ENCODE results near the gene PAGR1.
"Not testable (repeated sequence)": the region's sequence is repeated elsewhere in the genome, so short reads cannot be mapped to it uniquely, and the experiment has no call there.

Gene PAGR1

DNA sequence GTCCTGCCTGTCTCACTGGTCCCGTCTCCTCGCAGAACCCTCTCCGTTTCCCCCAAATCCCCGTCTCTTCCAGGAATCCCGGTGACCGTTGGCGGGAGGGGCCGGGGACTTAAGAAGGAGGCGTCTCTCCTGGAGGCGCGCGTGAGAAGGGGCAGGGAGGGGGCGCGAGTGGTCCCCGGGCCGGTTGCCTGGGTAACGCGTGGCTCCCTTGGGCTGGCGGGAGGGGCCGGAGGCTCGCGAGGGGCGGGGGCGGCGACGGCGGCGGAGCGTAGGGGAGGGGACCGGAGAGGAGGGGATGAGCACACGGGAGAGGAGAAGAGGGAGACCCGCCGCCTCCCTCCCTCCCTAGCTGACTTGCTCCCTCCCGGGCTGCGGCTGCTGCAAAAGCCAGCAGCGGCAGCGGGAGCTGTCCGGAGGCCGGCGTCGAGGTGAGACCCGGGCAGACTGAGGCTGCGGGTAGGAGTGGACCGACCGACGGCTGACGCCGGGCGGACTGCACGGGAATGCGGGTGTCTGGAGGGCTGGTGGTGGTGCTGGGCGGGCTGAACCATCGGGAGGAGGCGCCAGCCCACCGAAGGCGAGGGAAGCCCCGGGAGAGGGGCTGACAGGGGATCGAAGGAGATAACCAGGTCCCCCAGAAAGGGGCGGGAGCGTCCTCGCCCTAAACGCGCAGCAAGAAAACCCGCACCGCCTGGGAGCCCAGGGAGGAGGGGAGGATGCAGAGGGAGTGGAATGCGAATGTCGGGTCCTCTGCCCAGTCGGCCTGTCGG lies 3.9 kb upstream of the PAGR1 start, which contains the start of gene PRRT2:
TSS of gene PRRT2 (plus strand) at position 298 of the 770 bp plus-strand sequence. CDS start 862 bp downstream, outside the sequence.
- DNase-seq (ENCODE audit: extremely low read depth in 1 of 2, low read depth in 1 of 2): no peak

DNA sequence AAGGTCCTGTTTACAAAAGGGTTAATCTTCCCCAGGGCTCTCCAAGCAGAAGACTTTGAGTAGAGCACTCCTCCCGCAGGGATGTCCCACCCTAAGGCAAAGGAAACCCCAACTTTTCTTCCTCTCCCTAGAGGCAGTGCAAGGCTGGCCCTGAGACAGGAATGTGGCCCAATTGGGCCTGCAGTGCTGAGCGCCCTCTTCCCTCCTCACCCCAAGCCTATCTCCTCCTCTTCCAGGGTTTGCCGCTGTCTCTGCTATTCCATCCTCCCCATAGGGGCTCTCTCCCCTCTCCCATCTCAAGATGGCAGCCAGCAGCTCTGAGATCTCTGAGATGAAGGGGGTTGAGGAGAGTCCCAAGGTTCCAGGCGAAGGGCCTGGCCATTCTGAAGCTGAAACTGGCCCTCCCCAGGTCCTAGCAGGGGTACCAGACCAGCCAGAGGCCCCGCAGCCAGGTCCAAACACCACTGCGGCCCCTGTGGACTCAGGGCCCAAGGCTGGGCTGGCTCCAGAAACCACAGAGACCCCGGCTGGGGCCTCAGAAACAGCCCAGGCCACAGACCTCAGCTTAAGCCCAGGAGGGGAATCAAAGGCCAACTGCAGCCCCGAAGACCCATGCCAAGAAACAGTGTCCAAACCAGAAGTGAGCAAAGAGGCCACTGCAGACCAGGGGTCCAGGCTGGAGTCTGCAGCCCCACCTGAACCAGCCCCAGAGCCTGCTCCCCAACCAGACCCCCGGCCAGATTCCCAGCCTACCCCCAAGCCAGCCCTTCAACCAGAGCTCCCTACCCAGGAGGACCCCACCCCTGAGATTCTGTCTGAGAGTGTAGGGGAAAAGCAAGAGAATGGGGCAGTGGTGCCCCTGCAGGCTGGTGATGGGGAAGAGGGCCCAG lies 3.0 kb upstream of the PAGR1 start:
- DNase-seq (ENCODE audit: extremely low read depth in 1 of 2, low read depth in 1 of 2): no peak

- DNase-seq (ENCODE audit: extremely low read depth in 1 of 2, low read depth in 1 of 2): no peak
These were observed 2.0 kb upstream of the PAGR1 start for GRCh38 chr16:29813644-29814562.

- no peak for DNase-seq (ENCODE audit: extremely low read depth in 1 of 2, low read depth in 1 of 2)
These were observed 1.4 kb upstream of the PAGR1 start for GRCh38 chr16:29814592-29814991.

DNA sequence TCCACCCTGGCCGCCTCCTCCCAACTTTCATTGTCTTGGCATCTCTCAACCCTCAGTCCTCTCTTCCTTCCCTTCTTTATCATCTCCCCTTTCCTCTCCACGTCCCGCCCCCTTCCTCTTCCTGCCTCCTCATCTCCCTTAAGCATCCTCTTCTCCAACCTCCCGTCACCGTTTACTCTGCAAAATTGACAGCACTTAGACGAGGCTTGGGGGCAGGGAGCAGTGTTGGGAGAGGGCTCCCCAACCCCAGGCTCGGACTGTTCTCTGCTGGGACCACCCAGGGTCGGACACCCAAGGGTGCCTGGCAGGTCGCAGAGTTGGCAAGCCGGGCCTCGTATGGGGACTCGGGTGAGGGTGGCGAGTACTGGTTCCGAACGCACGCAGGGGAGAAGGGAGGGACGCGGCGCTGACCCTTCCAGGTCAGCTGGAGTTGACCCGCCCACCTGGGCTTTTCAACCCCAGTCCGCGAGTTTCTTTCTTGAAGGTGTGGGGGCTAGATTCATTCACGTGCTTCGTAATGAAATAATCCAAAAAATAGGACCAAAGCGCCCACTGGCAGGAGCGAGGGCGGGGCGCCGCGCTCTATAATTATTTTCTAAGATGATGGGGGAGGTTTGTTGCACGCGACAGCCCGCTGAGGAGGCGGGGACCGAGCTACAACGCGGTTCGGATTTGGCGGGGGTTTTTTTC lies 775 bp upstream of the PAGR1 start:
- DNase-seq (ENCODE audit: extremely low read depth in 1 of 2, low read depth in 1 of 2): no peak

DNA sequence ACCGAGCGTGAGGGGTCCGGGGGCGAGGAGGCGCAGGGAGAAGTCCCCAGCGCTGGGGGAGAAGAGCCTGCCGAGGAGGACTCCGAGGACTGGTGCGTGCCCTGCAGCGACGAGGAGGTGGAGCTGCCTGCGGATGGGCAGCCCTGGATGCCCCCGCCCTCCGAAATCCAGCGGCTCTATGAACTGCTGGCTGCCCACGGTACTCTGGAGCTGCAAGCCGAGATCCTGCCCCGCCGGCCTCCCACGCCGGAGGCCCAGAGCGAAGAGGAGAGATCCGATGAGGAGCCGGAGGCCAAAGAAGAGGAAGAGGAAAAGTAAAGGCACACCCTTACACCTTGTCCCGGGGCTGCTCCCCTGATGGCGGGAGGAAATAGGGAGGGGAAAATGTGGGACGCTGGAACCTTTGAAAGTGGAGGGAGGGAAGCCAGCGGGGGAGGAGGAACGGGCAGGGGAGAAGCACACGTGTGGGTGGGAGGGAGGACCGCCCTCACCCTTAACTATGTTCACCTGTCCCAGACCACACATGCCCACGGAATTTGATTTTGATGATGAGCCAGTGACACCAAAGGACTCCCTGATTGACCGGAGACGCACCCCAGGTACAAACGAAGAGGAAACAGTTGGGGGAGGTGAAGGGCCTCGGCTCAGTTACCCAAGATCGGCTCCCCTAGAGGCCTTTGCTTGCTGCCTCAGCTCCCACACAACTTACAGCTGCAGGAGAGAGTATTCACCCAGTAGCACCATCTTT lies 916 bp downstream of the PAGR1 start:
- DNase-seq (ENCODE audit: extremely low read depth in 1 of 2, low read depth in 1 of 2): peak in 1 of 2 donors; percentile 57

DNA sequence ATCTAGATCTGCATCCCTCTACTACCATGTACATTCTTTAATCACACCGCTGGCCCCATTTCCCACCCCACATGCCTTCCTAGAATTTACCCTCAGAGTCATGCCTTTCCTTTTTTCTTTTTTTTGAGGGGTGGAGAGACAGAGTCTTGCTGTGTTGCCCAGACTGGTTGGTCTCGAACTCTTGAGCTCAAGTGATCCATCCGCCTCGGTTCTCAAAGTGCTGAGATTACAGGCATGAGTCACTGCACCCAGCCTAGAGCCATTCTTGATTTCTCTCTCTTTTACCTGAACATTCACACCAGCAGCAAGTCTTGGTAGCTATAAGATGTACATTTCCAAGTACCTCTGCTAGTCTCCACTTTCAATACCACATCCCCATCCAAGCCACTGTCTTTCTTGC lies 2.1 kb downstream of the PAGR1 start:
- no peak for DNase-seq (ENCODE audit: extremely low read depth in 1 of 2, low read depth in 1 of 2)

- DNase-seq (ENCODE audit: extremely low read depth in 1 of 2, low read depth in 1 of 2): no peak
These were observed 3.6 kb downstream of the PAGR1 start for GRCh38 chr16:29819506-29819905.

DNA sequence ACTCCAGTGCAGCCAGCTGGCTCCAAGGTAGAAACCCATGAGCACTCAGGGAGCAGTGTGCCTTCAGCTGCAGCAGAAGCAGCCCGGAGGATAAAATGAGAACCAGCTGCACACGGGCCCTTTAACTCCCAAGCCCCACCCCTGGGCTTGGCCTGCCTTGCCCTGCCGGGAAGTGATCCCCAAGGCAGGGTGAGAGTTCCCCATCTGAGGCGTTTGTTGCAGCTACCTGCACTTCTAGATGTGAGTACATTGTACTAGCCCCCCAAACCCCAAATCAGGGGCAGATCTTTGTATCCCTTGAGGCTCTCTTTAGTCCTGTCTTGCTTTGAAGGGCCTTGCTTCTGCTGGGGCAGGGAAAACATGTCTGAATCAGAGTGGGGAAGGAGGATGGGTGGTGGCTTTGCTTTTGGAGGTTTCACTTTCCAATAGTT lies 4.3 kb downstream of the PAGR1 start, which contains the start of gene MVP:
TSS of gene MVP (plus strand) at position 192 of the 431 bp plus-strand sequence. CDS start 10,088 bp downstream, outside the sequence.
- DNase-seq (ENCODE audit: extremely low read depth in 1 of 2, low read depth in 1 of 2): no peak

DNA sequence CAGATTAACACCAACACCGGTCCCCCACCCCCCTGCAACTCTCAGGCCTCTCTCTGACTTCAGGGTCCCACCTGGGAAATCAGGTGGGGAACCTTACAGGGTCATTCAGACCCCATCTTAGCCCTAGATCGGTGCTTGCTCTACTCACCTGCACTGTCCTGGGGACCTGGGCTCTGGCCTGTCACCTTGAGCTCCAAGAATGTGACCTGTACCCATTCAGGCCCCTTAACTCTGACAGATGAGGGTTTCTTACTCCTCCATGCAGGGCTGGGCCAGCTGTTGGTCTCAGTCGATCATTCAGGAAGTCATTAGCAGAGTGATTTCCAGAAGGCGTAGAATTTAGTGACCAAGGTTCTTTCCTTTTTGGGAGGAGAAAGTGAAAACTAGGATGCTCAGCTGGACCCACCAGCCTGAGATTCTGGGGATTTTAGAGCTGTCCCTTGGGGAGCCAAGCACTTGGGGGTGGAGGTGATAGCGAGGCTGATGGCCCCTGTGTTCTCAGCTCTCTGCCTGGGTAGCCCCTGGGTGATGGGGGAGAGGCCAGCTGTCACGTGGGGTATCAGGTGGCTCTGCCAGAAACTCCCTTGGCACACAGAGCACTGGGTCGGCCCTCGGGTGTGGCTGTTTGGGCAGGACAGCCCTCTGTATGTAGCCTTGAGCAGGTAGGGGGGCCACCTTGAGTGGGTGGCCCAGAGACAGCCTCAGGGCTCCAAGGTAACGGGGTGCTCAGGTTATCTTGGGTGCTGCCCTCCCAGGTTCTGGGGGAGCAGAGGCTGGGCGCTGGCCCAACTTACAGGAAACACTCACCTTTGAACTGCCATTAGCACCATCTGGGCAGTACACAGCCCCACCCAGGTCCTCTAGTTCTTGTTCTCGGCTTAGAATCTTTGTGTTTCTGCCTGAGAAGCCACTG lies 5.0 kb downstream of the PAGR1 start:
- no peak for DNase-seq (ENCODE audit: extremely low read depth in 1 of 2, low read depth in 1 of 2)

- DNase-seq (ENCODE audit: extremely low read depth in 1 of 2, low read depth in 1 of 2): no peak
These were observed 5.7 kb downstream of the PAGR1 start for GRCh38 chr16:29821643-29822115.

DNA sequence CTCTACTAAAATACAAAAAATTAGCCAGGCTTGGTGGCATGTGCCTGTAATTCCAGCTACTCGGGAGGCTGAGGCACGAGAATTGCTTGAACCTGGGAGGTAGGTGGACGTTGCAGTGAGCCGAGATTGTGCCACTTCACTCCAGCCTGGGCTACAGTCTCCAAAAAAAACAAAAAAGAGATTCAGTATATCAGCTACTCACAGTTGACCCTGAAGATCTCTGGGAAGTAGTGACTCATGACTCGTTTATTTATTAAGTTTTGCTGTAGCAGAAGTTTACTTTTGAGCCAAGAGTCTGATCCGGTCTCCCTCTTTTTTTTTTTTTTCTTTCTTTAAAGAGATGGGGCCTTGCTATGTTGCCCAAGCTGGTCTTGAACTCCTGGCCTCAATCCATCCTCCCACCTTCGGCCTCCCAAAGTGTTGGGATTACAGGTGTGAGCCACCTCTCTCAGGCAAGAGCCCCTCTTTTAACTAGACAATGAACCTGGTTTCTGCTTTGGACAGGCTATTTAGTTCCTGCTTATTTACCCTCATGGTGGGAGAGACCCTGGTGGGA lies 8.7 kb downstream of the PAGR1 start:
- no peak for DNase-seq (ENCODE audit: extremely low read depth in 1 of 2, low read depth in 1 of 2)

DNA sequence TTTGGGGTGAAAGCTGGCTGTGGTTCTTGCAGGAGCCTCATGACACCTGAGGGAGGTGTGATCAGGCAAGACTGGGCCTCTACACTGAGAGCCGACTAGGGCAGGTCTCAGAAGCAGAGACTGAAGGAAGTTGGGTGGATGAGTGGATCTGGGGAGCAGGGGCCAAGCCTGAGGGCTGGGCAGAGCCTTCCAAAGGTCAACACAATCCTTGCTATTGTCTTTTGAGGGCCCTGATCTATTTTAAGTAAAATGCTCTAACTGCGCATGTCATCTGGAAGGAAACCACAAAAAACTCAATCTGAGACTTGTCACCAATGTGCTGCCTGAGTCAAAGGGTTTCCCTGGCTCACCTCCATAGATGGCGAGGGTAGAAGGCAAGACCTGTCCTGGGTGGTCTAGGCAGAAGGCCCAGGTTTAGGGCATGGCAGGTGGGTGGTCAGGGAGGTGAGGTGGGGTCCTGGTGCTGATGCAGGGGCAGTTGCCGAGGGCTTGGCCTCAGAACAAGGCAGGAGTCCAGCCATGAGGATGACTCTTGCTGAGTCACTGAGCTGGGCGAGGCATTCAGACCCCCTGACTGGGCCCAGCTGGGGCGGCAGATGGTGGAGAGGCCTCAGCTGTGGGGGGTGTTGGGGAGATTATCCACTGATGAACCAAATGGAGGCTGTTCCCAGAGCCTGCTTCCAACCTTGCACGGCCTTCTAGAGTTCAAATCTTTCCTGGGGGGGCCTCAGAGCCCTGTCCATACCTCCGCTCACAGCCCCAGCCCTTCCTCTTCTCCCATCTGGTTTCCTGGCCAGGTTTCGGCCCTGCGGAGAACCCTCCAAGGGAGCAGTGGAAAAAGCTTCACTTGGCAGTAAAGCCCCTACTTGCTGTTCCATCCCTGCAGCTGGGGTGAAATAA lies 9.4 kb downstream of the PAGR1 start:
- DNase-seq (ENCODE audit: extremely low read depth in 1 of 2, low read depth in 1 of 2): no peak

DNA sequence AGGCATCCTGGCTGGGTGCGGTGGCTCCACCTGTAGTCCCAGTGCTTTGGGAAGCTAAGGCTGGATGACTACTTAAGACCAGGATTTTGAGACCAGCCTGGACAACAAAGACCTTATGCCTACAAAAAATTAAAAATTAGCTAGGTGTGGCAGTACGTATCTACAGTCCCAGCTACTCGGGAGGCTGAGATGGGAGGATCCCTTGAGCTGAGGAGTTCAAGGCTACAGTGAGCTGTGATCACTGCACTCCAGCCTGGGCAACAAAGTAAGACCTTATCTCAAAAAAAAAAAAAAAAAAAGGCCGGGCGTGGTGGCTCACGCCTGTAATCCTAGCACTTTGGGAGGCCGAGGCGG lies 10.4 kb downstream of the PAGR1 start:
- DNase-seq (ENCODE audit: extremely low read depth in 1 of 2, low read depth in 1 of 2): no peak

DNA sequence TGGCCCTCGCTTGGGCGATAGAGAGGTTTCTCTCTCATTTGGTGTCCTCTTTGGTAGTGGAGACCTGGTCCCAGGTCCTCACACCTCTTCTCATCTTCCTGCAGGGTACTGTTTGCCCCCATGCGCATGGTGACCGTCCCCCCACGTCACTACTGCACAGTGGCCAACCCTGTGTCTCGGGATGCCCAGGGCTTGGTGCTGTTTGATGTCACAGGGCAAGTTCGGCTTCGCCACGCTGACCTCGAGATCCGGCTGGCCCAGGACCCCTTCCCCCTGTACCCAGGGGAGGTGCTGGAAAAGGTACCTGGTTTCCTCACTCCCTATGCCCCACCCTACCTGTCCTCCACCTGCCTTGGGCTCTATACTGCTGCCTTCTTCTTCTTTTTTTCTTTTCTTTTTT lies 14.8 kb downstream of the PAGR1 start:
- DNase-seq (ENCODE audit: extremely low read depth in 1 of 2, low read depth in 1 of 2): no peak

GRCh38 chr16:29831490-29831889 lies 15.5 kb downstream of the PAGR1 start:
- no peak for DNase-seq (ENCODE audit: extremely low read depth in 1 of 2, low read depth in 1 of 2)

GRCh38 chr16:29833219-29833618 lies 17.3 kb downstream of the PAGR1 start:
- DNase-seq (ENCODE audit: extremely low read depth in 1 of 2, low read depth in 1 of 2): not testable (repeated sequence)

Measured in stimulated activated CD8-positive, alpha-beta memory T cell treated with anti-CD3 and anti-CD28 coated beads, Interleukin-7, amount 100 ng/mL, for 48 hours (primary cell).